Measurements from ENCODE around the gene ATG13.

DNA sequence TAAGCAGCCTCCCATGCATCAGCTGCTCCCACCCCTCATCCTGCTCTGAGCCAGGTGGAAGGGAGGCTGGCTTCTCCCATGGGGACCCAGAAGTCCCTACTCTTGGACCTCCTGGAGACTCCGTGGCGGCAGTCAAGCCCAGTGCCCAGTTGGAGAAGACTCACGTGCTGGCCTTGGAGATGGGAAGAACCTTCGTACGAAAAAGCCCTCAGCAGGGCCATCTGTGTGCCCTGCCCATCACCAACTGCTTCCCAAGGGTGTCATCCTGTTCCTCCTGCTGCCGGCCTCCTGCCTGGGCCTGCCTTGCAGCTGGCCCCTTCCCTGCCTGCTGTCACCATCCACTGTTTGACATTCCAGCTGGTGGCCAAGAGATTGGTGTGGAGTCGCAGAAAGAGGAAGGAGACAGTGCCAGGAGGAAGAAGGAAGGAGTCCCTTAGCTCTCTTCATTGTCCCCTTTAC, 55.1 kb downstream of the ATG13 start:
- TF ChIP-seq, protein P1, sequence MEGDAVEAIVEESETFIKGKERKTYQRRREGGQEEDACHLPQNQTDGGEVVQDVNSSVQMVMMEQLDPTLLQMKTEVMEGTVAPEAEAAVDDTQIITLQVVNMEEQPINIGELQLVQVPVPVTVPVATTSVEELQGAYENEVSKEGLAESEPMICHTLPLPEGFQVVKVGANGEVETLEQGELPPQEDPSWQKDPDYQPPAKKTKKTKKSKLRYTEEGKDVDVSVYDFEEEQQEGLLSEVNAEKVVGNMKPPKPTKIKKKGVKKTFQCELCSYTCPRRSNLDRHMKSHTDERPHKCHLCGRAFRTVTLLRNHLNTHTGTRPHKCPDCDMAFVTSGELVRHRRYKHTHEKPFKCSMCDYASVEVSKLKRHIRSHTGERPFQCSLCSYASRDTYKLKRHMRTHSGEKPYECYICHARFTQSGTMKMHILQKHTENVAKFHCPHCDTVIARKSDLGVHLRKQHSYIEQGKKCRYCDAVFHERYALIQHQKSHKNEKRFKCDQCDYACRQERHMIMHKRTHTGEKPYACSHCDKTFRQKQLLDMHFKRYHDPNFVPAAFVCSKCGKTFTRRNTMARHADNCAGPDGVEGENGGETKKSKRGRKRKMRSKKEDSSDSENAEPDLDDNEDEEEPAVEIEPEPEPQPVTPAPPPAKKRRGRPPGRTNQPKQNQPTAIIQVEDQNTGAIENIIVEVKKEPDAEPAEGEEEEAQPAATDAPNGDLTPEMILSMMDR (IDR thresholded peaks at IDR 0.05): no peak
- TF ChIP-seq POLR2AphosphoS5 (IDR thresholded peaks at IDR 0.05): no peak
- no peak for TF ChIP-seq POLR2A (IDR thresholded peaks at IDR 0.05)
